Right lobe of liver (tissue), 4 donors: Measurements from ENCODE around the gene LRP5.

Experiments
- POLR2A ChIP-seq: fragments of 450-650 bp; IDR thresholded peaks from one replicate; pipeline ENCODE4 v1.6.1; 2017; ENCODE audit warnings: antibody characterized with exemption, mild to moderate bottlenecking
- TF ChIP-seq, protein P1 (sequence below), 4 donors: fragments of 200-600 bp in 3 of 4; fragments of 450-650 bp in 1 of 4; IDR thresholded peaks; one replicate each; pipeline versions ENCODE4 v1.5.1 to v1.8.0; 2016 to 2022; ENCODE audit warnings: antibody characterized with exemption in 4 of 4, mild to moderate bottlenecking in 2 of 4
- donor health status: DM: no; HTN: no; CAD: no.
- donor health status: DM: no; HTN: no; CAD: no.
- donor health status: DM: no; HTN: yes; CAD: no.

GRCh38 chr11:68448604-68449011, 136.2 kb downstream of the LRP5 start:
- TF ChIP-seq, protein P1, sequence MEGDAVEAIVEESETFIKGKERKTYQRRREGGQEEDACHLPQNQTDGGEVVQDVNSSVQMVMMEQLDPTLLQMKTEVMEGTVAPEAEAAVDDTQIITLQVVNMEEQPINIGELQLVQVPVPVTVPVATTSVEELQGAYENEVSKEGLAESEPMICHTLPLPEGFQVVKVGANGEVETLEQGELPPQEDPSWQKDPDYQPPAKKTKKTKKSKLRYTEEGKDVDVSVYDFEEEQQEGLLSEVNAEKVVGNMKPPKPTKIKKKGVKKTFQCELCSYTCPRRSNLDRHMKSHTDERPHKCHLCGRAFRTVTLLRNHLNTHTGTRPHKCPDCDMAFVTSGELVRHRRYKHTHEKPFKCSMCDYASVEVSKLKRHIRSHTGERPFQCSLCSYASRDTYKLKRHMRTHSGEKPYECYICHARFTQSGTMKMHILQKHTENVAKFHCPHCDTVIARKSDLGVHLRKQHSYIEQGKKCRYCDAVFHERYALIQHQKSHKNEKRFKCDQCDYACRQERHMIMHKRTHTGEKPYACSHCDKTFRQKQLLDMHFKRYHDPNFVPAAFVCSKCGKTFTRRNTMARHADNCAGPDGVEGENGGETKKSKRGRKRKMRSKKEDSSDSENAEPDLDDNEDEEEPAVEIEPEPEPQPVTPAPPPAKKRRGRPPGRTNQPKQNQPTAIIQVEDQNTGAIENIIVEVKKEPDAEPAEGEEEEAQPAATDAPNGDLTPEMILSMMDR (IDR thresholded peaks at IDR 0.05), result no peak
- TF ChIP-seq POLR2A, result no peak
